ENCODE results near the gene RGS14.

The RGS14 gene, protein sequence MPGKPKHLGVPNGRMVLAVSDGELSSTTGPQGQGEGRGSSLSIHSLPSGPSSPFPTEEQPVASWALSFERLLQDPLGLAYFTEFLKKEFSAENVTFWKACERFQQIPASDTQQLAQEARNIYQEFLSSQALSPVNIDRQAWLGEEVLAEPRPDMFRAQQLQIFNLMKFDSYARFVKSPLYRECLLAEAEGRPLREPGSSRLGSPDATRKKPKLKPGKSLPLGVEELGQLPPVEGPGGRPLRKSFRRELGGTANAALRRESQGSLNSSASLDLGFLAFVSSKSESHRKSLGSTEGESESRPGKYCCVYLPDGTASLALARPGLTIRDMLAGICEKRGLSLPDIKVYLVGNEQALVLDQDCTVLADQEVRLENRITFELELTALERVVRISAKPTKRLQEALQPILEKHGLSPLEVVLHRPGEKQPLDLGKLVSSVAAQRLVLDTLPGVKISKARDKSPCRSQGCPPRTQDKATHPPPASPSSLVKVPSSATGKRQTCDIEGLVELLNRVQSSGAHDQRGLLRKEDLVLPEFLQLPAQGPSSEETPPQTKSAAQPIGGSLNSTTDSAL

DNA sequence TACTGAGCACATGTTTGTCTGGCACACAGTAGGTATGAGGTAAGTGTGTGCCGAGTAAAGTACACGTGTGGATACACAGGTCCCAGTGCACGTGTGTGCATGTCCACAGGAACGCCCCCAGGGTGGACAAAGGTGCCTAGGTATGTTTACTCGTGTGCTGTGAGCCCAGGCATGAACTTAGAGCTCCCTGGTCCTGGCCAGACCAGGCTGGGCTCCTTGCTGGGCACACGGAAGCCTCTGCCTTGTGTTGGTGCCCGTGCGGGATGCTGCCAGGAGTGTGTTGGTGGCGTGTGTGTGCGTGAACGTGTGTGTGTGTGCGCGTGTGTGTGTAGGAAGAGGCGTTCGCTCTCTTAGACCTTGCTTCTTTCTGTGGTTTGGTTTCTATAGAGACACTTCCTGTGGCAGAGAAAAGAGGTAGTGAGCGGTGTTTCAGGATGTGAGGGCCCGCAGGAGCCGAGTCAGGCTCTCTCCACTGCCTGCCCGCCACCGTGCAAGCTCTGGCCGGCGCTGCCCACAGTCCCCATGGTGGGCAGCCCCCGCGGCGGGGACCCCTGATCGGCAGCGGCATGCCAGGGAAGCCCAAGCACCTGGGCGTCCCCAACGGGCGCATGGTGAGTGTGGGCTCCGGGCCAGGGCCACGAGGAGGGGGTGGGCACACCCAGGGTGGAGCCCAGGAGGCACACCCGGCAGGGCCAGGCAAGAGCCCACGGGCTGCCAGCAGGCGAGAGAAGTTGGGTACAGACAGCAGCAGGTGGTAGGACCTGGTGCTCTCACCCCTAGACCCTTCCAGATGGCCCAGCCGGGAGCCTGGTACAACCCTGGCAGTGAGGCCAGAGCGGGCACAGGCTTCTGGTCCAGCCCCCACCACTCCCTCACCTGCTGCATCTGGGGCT, at the start of gene RGS14:
Gene RGS14, plus strand, starts transcription at position 466 of the 893 bp plus-strand sequence. Its CDS starts 101 bp downstream, at position 567.
- DNase-seq (ENCODE audit: low read depth, low spot score), result peak; percentile 29

DNA sequence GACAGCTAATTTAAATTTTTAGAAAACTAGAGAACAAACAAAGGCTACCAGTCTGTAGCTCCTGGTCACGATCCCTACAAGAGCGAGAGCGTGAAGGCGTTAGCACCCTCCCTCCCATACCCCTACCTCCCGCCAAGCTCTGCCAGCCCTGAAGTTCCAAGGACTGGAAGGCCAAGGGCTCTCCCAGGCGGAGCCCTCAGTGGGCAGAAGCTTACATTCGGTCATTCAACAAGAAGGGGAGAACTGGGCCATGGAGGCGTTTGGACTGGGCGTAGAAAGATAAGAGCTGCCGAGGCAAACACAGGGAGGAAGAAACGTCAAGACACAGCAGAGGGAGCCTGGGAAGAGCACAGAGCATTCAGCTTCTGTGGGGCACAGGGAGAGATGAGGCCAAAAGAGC, 49.0 kb upstream of the RGS14 start:
- no peak for DNase-seq (ENCODE audit: low read depth, low spot score)

DNA sequence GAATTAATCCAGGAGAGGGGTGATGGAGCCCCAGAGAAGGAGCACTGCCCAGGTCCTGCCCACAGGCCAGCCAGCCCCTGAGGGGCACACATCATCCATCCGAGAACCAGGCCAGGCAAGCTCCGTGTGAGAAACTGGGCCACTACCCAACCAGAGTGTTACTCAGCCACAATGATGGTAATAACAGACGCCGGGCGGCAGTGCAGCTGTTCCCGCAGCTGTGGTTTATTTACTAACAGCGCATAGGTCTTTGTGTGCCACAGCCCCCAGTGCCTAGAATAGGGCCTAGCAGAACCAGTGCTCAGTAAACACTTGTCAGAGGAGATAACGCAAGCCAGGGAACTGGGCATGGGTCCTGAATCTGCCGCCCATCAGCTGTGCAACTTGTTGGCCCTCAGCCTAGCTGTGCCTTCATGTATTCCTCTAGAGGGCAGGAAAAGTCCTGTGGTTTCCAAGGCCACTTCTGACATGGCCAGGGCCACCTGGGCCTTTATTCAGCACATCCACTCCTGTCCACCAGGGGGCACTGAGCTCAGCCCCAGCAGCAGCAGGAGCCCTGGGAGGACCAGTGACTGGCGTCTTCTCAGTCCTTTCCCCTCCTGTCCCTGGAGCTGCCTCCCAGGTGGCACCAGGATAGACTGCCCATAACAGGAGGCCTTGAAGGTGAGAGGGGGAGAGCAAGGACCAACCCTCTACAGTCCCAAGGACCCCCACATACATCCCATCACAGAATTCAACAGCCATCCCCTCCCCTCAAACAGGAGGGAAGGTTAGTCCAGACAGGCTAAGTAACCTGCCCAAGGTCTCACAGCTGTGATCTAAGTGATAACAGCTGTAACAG, 48.2 kb upstream of the RGS14 start:
- DNase-seq (ENCODE audit: low read depth, low spot score), result peak; percentile 85

DNA sequence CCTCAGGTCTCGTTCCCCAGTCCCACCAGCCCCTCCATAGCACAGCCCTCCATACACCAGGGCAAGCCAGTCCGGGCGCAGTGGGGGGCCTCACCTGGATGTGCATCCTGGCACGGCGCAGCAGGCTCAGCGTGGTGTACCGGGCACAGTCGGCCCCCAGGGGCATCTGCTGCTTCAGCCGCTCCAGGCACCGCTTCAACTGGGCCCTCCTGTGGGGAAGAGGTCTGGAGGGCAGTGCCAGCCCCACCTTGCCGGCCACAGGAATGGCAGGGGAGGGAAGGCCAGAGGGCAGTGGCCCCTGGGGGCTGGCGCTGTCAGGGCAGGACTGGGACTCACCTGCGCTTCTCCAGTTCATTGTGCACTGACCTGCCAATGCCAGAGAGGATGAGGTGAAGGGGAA, 47.4 kb upstream of the RGS14 start:
- no peak for DNase-seq (ENCODE audit: low read depth, low spot score)

DNA sequence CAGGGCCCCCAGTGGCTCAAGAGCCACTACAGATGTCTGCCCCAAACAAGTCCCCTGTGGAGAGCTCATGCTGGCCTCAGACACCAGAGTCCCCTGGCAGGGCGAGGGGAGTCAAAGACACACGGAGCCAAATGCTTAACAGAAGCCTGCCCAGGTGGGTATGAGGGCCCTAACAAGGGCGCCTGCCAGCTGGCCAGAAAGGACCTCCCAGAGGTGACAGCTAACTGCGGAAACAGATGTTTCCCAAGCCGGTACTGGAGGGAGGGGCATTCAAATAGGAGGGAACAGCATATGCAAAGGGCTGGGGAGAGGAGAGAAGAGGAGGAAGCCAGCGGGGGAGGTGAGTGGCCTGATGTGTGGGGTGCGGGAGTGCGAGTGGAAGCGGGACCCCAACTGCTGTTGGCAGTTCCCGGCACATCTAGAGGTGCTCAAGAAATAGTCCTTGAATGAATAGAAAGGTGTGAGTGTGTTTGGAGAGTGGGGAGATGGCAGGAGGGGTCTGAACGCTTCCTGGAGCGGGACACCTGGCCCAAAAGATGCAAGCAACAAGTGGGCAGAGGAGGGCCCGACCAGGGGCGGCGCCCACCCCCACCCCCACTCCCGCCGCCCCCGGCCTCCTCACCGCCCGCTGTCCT, 46.9 kb upstream of the RGS14 start:
- DNase-seq (ENCODE audit: low read depth, low spot score), result peak; percentile 33

DNA sequence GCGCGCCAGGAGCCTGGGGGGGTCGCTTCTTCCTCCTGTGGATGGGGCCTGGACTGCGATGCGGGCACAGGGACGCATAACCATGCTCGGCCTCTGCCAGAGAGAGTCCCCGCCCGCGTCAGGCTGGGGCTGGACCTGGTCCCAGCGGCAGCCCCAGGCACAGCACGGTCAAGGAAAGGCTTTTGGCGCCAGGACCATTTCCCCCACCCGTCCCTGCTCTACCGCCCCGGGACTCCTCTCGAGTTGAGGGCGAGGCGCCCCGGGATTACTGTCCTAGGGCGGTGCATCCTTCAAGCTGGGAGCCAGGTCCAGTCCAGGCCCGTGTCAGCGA, 46.4 kb upstream of the RGS14 start:
- peak; percentile 48 for DNase-seq (ENCODE audit: low read depth, low spot score)

DNA sequence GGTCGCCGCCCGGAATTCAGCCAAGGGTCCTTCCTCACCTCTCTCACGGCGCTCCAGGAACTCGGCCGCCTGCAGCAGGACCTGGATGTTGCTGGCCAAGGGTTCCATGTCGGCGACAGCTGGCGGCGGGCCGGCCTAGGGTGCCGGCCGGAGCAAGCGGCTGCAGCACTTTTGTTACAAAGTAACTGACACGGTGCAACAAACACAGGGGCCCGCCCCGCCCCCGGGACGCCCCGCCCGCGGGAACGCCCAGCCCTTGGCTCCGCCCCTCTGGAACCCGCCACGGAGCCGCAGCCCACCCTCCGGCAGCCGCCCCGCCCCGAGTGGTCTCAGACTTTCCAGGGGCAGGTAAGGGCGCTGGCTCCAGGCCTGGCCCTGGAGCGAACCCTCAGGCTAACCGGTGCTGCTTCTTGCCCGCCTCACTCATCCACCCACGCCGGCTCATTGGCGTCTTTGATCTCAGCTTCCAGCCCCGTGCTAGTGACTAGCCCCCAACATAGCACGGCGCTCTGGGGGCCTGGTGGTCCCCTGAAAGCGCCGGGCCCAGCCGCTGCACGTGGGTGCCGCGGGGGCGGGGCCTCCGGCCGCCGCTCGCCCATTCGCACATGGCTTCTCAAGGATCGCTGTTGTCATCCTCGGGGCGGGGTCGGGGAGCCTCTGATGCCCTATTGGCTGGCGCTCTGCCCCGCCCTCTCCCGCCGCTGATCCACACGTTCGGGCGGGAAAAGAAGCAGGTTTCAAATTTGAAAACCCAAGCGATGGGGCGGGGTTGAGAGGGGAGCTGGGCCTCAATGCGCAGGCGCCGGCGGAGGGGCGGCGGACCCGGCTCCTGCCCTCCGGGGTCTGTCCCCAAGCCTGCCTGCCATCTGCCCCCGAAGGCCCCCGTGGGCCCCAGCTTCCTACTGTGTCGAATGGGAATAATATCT, 45.7 kb upstream of the RGS14 start, which contains the start of gene MXD3:
Gene MXD3, minus strand, starts transcription at position 176 of the 926 bp plus-strand sequence. Its CDS starts 68 bp downstream, at position 108.
- DNase-seq (ENCODE audit: low read depth, low spot score), result peak; percentile 97

DNA sequence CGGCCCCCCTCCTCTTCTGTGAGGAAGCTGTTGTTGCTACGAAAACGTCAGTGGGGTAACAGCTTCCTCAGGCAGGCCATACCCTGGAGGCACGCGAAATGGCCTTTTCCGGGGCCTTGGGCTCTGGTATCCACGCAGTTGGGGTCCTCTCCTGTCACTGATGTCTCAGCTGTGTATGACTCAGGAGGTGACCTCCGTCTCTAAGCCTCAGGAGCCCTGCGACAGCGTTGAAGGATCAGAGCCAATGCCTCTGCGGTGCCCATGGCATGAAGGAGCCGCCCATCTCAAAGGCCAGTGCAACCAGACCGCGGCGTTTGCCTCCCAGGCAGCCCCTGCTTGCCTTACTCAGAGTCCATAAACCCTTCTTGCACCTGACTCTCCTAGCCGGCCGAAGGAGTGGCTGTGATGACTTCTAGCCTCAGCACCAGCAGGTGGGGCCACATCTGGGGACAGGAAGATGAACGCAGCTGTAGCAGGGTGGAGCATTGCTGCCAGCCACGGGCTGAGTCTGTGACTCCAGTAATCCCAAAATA, 45.0 kb upstream of the RGS14 start:
- no peak for DNase-seq (ENCODE audit: low read depth, low spot score)

DNA sequence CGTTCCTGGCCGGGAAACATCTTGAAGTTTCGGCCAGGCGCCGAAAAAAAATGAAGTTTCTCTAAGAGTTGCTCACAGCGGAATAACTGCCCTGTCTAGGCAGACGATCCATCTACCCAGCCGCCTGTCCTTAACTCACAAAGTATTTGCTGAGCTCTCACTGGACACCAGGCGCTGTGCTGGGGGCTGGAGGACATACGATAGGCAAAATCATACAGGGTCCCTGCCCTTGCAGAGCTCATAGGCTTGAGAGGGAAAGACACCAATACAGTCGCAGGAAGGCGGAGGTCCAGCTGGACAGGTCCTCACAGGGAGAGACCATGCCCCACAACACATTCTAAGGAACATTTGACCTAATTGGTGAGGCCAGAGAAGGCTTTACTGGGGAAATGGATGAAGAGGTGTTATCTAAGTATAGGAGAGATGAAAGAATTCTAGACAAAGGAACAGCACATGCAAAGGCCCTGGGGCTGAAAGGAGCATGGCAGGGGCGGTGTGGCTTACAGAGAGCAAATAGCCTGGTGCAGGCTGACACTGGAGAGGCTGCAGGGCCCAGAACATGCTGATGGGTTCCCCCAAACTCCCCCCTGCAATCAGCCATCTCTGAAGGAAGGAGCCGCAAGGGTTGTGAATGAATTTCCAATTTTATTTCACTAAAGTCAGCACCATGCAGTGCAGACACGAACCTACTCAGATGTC, 44.0 kb upstream of the RGS14 start:
- no peak for DNase-seq (ENCODE audit: low read depth, low spot score)

DNA sequence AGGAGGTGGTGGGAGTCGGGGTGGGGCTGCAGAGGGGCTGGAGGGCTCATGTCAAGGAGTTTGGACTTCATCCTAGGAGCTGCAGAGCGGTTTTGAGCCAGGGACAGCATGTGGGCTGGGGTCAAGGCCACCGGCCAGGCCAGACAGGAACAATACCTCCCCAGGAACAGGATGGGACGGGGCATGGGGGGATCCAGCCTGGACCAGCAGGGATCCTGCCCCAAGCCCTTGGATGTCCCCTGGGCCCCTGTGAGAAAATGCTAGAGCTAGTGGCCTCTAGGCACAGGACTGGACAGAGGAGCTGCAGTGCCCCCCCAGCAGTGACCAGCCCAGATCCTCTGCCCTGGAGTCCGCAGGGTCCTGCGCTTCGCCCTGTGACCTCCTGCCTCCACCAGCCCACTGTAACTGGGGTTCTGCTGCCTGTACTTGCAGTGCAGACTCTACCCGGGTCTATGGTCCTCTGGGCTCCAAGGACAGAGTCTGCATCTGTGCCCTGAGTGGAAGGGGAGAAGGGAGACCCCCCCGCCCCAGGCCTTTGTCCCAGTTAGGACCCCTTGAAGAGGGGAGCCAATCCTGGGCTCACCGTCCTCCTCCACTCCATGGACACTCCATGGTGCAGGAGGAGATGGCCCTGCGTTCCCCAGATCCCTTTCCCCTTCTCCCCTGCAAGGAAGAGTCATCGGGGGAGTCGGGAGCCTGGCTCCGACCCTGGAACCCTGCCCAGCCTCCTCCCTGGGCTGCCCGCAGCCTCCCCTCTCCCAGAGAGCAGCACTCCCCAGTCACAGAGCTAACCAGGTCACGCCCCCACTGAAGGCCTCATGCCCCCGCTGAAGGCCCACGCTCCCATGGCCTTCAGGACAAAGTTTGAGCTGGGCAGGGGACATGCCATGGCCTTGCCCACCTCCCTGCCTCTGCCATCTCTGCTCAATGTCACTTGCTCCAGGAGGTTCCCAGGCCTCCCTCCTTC, 43.1 kb upstream of the RGS14 start:
- no peak for DNase-seq (ENCODE audit: low read depth, low spot score)

DNA sequence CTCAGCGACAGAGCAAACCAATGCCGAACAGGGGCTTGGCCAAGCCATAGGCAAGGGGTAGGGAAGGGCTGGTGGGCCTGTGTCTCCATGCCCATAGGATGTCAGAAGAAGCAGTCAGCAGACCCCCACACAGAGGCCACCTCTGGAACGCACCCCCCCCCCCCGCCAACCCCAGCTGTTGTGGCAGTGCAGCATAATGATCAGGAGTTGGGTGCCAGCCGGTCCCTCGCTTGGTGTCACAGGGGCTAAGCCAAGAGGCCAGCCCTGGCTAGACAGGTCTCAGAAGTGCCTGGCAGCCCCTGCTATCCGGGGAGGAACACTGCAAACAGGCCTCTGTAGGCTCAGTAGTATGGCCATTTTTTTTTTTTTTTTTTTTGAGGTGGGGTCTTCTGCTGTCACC, 42.3 kb upstream of the RGS14 start:
- DNase-seq (ENCODE audit: low read depth, low spot score), result no peak

DNA sequence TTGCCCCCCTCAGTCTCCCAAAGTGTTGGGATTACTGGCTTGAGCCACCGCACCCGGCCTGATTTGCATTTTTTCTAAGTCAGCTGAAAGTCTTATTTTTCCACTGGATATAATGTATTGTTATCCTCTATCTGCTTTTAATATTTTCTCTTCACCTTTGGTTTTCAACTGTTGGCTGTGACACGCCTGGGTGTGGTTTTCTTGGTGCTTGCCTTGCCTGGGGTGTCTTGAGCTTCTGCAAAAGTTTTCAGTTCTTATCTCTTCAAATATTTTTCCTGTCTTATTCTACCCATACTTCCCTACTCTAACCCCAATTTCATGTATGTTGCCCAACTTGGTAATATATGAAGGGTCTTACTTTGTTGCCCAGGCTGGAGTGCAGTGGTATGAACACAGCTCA, 41.7 kb upstream of the RGS14 start:
- DNase-seq (ENCODE audit: low read depth, low spot score), result no peak

DNA sequence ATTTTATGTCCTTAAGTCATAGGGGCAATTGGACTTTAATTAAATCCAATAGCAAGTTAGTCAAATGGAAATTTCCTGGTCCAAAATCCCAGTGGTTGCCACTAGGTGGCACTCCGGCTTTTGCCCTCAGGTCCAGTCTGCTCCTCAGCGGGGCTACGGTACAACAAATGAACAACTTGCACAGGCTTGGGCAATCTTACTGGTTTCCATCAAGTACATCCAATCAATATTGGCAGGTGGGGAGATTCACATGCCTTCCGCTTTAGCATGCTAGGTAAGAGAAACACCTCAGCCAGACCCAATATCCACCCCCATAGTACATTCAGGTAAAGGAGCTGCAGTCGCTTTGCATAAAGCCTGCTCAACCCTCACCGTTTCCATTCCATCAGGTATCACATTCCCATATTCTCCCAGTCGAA, 39.8 kb upstream of the RGS14 start:
- peak; percentile 87 for DNase-seq (ENCODE audit: low read depth, low spot score)

DNA sequence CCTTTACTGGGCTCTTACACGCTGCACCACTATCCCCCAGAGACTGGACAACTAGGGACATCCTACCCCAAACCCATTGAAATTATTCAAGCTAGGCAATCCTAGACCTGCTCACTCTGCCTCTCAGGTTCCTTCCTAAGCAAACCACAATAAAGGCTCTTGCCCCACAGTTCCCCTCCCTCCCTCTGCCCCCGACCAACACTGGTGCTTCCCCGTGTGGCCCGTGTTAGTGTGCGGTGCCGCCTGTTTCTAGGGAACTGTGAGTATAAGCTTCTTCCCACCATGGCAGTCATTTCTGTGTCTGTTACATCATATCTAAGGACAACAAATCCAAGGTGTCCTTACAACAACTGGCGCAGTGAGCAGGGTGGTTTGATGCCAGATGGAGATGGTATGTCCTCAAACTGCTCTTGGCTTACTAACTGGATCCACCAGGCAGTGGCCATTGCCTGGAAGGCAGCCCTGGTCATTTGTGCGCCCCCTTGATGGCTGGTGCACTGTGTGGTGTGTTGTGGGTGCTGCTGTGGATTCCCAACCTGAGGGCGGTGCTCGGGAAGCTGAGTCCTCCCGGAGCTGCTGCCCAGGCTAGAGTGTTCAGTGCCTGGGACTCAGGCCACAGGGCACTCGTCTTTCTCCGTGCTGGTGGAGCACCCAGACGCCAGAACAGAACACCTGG, 37.7 kb upstream of the RGS14 start:
- no peak for DNase-seq (ENCODE audit: low read depth, low spot score)

DNA sequence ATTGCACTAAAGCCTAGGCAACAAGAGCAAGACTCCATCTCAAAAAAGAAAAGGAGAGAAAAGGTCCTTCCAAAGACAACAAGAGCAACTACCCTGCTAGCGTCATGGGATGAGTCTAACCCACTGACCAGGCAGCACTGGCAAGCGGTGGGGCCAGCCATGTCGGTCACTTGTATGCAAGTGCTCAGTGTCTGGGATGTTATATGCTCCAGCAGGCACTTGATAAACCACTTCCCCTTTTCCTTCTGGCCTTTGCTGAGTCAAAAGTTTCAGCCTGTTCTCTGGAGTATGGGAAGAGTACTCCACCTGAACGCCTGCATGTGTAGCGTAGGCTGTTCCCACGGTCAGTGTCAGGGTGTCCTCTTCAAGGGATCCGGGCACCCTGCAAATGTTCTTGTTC, 36.8 kb upstream of the RGS14 start:
- no peak for DNase-seq (ENCODE audit: low read depth, low spot score)

DNA sequence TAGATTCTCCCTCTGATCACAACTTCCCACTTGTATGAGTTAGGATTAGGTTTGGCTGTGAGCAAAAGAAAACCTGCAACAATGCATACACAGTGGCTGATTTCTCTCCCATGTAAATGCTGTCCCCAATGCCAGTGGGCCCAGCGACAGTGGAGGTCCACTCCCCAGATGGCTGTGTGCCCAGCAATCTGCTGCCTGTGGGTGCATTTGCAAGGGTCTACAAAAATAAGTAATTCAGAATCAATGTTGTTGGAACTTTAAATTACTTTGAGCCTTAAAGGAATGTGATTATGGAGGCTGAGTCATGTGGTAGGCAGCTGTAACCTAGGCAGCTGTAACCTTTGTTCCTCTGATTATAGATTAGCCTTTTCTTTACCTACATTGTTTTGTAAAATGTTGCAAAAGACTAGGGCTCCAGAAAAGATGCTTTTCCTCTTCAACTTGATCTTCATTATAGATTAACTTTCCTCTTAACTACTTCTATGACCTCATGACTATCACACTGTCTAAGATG, 31.8 kb upstream of the RGS14 start:
- peak; percentile 46 for DNase-seq (ENCODE audit: low read depth, low spot score)

Measured in astrocyte of the hippocampus (primary cell).